Astrocyte of the cerebellum (primary cell): ENCODE results near the gene CFAP74.
A peak's percentile ranks its signal among the peaks of the same experiment; 100 is the strongest.

ENCODE experiments used
- DNase-seq: peaks from one replicate; pipeline ENCODE4 v3.0.0-alpha.2; 2011; ENCODE audit warnings: low read depth
- H3K4me3 ChIP-seq: 2 replicates; pipeline ENCODE4 v1.5.1; 2011; ENCODE audit warnings: mild to moderate bottlenecking, low read depth, low read length, moderate library complexity
- in situ Hi-C: cut with HindIII; loops from 2 replicates; pipeline ENCODE4 v1.10.0; 2017; ENCODE audit warnings: low sequenced_read_pairs
- TF ChIP-seq, protein P1 (sequence below): IDR thresholded peaks from 2 replicates; pipeline ENCODE4 v1.5.1; 2012; ENCODE audit warnings: low read length, low read depth, moderate library complexity, mild to moderate bottlenecking; ENCODE audit errors: missing control alignments

CFAP74 gene

DNA sequence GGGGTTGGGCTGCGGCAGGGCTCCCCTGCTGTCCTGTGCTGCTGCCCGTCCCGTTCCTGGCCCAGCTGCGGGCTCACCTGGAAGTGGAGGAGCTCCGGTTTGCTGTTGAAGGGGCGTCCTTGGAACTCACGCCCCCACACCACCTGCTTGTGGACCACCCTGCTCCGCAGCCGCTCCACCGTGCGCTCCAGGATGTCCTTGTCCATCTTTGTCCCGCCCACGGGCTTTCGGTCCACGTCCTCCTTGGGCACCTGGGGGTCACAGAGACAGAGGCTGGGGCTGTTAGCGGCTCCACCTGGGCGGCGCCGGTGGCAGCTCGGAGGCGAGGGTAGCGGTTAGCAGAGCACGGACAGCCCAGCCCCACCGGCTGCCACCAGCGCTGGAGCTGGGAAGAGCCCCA lies 38.8 kb downstream of the CFAP74 start:
- in situ Hi-C loops: no loop called here
- H3K4me3 ChIP-seq: no peak overlapping the region
- no peak for DNase-seq
- TF ChIP-seq, protein P1, sequence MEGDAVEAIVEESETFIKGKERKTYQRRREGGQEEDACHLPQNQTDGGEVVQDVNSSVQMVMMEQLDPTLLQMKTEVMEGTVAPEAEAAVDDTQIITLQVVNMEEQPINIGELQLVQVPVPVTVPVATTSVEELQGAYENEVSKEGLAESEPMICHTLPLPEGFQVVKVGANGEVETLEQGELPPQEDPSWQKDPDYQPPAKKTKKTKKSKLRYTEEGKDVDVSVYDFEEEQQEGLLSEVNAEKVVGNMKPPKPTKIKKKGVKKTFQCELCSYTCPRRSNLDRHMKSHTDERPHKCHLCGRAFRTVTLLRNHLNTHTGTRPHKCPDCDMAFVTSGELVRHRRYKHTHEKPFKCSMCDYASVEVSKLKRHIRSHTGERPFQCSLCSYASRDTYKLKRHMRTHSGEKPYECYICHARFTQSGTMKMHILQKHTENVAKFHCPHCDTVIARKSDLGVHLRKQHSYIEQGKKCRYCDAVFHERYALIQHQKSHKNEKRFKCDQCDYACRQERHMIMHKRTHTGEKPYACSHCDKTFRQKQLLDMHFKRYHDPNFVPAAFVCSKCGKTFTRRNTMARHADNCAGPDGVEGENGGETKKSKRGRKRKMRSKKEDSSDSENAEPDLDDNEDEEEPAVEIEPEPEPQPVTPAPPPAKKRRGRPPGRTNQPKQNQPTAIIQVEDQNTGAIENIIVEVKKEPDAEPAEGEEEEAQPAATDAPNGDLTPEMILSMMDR: no peak

DNA sequence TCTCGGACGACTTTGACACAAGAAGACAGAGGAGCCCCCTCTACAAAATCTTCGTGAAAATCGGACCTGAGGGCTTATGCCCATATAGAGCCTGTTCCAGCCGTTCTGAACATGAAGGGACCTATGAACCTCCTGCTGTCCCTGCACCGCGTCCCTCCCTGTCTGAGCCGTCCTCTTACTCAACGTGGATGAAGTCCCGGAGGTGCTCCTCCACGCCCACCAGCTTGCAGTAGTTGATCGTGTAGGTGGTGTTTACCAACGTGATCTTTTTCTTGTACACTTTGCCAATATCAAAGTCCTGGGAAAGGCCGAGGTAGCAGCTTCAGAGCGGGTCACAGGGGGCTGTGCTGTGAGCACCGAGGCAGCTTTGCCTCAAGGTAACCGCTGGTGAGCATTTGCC lies 40.0 kb downstream of the CFAP74 start:
- TF ChIP-seq, protein P1: no peak
- no peak for DNase-seq
- in situ Hi-C loops: no loop called here
- no peak overlapping the region for H3K4me3 ChIP-seq

DNA sequence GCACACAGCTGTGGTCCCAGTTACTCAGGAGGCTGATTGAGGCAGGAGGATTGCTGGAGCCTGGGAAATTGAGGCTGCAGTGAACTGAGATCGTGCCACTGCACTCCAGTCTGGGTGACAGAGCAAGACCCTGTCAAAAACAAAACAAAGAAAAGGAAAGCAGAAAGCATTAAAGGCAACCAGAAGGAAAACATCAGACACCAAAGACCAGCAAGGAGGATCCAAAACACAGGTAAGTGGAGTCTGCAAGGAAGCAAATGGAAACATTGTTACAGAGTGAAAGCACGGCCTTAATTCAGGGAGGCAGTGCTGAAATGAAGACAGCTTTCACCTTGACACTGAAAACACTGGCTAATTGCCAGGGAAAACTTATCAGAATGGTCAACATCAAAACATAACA lies 40.8 kb downstream of the CFAP74 start:
- DNase-seq: no peak
- TF ChIP-seq, protein P1: no peak
- in situ Hi-C loops: no loop called here
- H3K4me3 ChIP-seq: no peak overlapping the region

DNA sequence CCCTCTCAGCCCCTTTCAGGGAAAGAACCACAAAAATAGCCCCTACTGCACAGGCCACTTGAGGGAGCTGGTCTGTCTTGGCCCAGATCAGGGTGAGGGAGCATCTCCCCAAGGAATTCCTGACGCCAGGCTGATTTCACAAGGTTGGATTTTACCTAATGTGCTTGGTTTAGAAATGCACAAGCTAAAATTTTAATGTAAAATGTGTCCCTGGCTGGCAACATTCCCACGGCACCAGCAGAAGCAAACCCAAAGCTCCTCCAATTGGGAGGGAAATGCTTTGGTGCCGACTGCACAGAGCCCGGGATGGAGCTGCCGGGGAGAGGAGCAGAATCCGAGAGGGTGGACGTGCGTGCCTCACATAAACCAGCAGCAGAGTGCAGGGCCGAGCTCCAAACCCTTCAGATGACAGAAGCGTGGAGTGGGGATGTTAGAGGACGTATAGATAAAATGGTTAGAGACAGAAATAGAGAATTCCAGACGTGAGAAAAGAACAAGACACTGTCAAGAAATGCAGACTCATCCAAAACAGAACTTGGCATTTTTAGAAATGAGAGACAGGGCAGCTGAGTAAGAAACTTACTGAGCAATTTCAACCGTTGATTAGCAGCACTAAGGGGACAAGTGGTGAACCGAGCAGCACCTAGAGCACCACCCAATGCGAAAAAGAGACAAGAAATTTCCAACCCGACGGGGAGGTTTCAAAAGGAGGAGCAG lies 42.9 kb downstream of the CFAP74 start:
- TF ChIP-seq, protein P1: no peak
- DNase-seq: no peak
- in situ Hi-C loops: no loop called here

DNA sequence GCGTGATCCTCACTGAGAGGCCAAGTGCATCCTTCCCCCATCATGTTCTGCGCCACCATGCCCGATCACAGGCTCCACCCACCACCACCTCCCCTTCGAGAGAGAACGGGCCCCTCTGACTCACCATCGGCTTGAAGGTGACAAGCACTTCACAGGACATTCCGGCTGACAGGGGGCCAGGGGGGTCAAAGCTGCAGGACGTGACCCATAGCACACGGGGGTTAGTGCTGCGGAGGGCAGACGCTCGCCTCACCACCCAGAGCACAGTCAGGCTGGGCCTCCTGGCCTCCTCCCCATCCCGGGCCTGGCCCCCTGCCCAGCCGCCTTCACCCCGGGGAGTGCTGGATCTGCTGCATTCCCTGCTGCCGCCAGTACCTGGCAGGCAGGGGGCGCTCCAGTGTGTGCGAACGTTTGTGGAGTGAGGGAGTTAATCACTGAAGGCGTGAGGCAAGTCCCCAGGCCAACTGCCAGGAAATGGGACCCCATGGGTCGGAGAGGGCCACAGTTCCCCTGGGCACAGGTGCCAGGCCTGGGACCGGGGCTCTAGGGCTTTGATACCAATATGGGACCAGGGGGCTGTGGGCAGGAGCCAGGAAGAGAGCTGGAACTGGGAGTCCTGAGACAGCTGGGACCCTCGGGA lies 43.6 kb downstream of the CFAP74 start:
- TF ChIP-seq, protein P1: peak; percentile 80
- no peak overlapping the region for H3K4me3 ChIP-seq
- in situ Hi-C loops: no loop called here
- peak; percentile 23 for DNase-seq

More for the DNA sequence above, 42.9 kb downstream of the CFAP74 start:
- no peak overlapping the region for H3K4me3 ChIP-seq

DNA sequence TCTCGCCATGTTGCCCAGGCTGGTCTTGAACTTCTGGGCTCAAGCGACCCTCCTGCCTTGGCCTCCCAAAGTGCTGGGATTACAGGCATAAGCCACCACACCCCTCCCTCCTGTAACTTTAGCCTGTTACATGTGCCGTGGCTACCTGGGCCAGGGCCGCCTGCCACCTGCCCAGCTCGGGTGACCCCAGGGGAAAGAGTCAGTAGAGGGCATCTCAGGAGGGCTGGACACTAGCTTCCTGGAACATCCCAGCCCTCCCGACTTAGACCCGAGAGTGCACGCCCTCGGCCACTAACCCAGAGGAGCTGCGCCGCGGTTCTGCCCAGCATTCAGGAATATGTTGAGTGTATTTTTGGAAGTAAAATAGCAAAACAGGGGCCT lies 44.1 kb downstream of the CFAP74 start:
- in situ Hi-C loops: no loop called here
- no peak overlapping the region for H3K4me3 ChIP-seq

More for the DNA sequence above, 44.1 kb downstream of the CFAP74 start:
- DNase-seq: no peak
- TF ChIP-seq, protein P1: no peak
